Tibial nerve (tissue), 3 donors: ENCODE results near the gene EXD3.

ENCODE experiments used
- POLR2A ChIP-seq, 2 donors: fragments of 450-650 bp; IDR thresholded peaks; one replicate each; pipeline ENCODE4 v1.6.1; 2017; ENCODE audit warnings: antibody characterized with exemption in 2 of 2, mild to moderate bottlenecking in 2 of 2, moderate library complexity in 2 of 2
- TF ChIP-seq, protein P1 (sequence below), 5 experiments: fragments of 200-600 bp in 3 of 5; fragments of 450-650 bp in 2 of 5; sonication (generic) in 3 of 5; IDR thresholded peaks; one replicate each; pipeline ENCODE4 v1.5.1; 2016 to 2019; ENCODE audit warnings: antibody characterized with exemption in 5 of 5, mild to moderate bottlenecking in 3 of 5, moderate library complexity in 2 of 5

DNA sequence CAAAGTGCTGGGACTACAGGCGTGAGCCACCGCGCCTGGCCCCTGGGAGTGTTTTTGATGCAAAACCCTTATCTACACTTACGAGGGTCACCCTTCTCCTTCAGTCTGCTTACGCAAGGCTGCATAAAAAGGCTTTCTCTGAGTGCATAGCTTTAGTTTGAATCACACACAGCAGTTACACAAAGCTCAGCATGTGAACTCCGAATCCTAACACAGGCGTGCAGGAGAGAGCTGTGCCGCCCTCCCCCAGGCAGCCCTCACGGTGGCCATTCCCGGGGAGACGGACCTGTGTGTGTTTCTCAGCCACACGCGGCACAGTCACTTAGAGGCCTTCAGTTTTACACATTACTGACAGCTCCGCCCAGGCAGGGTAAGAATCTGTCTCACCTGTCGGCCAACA is 26.7 kb downstream of the EXD3 start:
- no peak for TF ChIP-seq POLR2A (IDR thresholded peaks at IDR 0.05)
- TF ChIP-seq, protein P1, sequence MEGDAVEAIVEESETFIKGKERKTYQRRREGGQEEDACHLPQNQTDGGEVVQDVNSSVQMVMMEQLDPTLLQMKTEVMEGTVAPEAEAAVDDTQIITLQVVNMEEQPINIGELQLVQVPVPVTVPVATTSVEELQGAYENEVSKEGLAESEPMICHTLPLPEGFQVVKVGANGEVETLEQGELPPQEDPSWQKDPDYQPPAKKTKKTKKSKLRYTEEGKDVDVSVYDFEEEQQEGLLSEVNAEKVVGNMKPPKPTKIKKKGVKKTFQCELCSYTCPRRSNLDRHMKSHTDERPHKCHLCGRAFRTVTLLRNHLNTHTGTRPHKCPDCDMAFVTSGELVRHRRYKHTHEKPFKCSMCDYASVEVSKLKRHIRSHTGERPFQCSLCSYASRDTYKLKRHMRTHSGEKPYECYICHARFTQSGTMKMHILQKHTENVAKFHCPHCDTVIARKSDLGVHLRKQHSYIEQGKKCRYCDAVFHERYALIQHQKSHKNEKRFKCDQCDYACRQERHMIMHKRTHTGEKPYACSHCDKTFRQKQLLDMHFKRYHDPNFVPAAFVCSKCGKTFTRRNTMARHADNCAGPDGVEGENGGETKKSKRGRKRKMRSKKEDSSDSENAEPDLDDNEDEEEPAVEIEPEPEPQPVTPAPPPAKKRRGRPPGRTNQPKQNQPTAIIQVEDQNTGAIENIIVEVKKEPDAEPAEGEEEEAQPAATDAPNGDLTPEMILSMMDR (IDR thresholded peaks at IDR 0.05): no peak
